IMR-90 (cell line): ENCODE data around the gene SYPL1. TPM values are rescaled to one million over a fixed set of nuclear protein-coding genes. Genes with fewer than 3 reads are reported as not detected.

Source experiments
- ATAC-seq: fragments of 200-7000 bp; cut with Tn5 transposase; 2 replicates; pipeline ENCODE4 v1.9.1; 2020; ENCODE audit warnings: low read depth, mild to moderate bottlenecking, moderate library complexity
- BruUV-seq: library from RNA; stranded (reverse); fragments of 400-500 nt; replicated peaks from 2 replicates; lab custom pipeline; 2021; lab: Mats Ljungman, UMichigan
- CTCF ChIA-PET: fragments of 300-600 bp; formaldehyde crosslinking; extraction: SDS; loops from one replicate; lab custom pipeline; 2021; ENCODE audit warnings: antibody characterized with exemption; lab: Yijun Ruan, JAX
- POLR2A ChIA-PET: fragments of 300-600 bp; sonication (Branson Sonifier 250); formaldehyde crosslinking; loops from one replicate; lab custom pipeline; 2022; ENCODE audit warnings: antibody characterized with exemption; ENCODE audit not compliant: unreplicated experiment; lab: Charles Lee
- DNase-seq: peaks from one replicate; pipeline ENCODE4 v3.0.0; 2013
- H2AFZ ChIP-seq: replicated peaks from 2 replicates; pipeline ENCODE3; 2013; ENCODE audit warnings: low read length, mild to moderate bottlenecking; ENCODE audit not compliant: poor library complexity
- H2AK5ac ChIP-seq: 2 replicates; pipeline ENCODE4 v1.6.1; 2013; ENCODE audit warnings: low read depth, low read length, inconsistent platforms
- H2AK9ac ChIP-seq: replicated peaks from 2 replicates; pipeline ENCODE3; 2013; ENCODE audit warnings: mild to moderate bottlenecking, low read depth, low read length, moderate library complexity; ENCODE audit not compliant: poor library complexity
- H2BK120ac ChIP-seq: 2 replicates; pipeline ENCODE4 v1.6.1; 2013; ENCODE audit warnings: low read depth, low read length, inconsistent platforms
- H2BK15ac ChIP-seq: 3 replicates; pipeline ENCODE4 v1.6.1; 2013; ENCODE audit warnings: low read depth, low read length, inconsistent platforms
- H2BK20ac ChIP-seq: 2 replicates; pipeline ENCODE4 v1.6.1; 2013; ENCODE audit warnings: low read depth, mild to moderate bottlenecking, inconsistent platforms, low read length, moderate library complexity
- H2BK5ac ChIP-seq: 2 replicates; pipeline ENCODE4 v1.6.1; 2013; ENCODE audit warnings: mild to moderate bottlenecking, low read depth, low read length, inconsistent platforms; ENCODE audit not compliant: poor library complexity, severe bottlenecking
- H3K14ac ChIP-seq: replicated peaks from 2 replicates; pipeline ENCODE4 v1.6.1; 2013; ENCODE audit warnings: low read depth, low read length, inconsistent platforms
- H3K18ac ChIP-seq: 2 replicates; pipeline ENCODE4 v1.6.1; 2013; ENCODE audit warnings: low read depth, low read length, control low read depth
- H3K23ac ChIP-seq: 2 replicates; pipeline ENCODE4 v1.6.1; 2013; ENCODE audit warnings: low read depth, low read length, inconsistent platforms
- H3K27ac ChIP-seq: 2 replicates; pipeline ENCODE4 v1.5.1; 2013; ENCODE audit warnings: mild to moderate bottlenecking, control low read depth, low read length; ENCODE audit not compliant: insufficient read depth
- H3K27me3 ChIP-seq: 2 replicates; pipeline ENCODE4 v1.6.1; 2013; ENCODE audit warnings: low read length; ENCODE audit not compliant: control insufficient read depth, insufficient read depth
- H3K36me3 ChIP-seq: 2 replicates; pipeline ENCODE4 v1.6.1; 2013; ENCODE audit warnings: low read length, mixed read lengths; ENCODE audit not compliant: control insufficient read depth, insufficient read depth
- H3K4ac ChIP-seq: 2 replicates; pipeline ENCODE4 v1.6.1; 2013; ENCODE audit warnings: low read depth, low read length, inconsistent platforms
- H3K4me1 ChIP-seq: 2 replicates; pipeline ENCODE4 v1.6.1; 2013; ENCODE audit warnings: low read length, mixed read lengths; ENCODE audit not compliant: control insufficient read depth, insufficient read depth
- H3K4me2 ChIP-seq: 2 replicates; pipeline ENCODE4 v1.6.1; 2013; ENCODE audit warnings: low read depth, mild to moderate bottlenecking, control low read depth, low read length, moderate library complexity
- H3K4me3 ChIP-seq: 2 replicates; pipeline ENCODE4 v1.5.1; 2013; ENCODE audit warnings: low read depth, mild to moderate bottlenecking, control low read depth, low read length, moderate library complexity; ENCODE audit not compliant: insufficient read depth
- H3K56ac ChIP-seq: 2 replicates; pipeline ENCODE4 v1.6.1; 2013; ENCODE audit warnings: low read length, inconsistent platforms; ENCODE audit not compliant: insufficient read depth; ENCODE audit errors: extremely low read depth
- H3K79me1 ChIP-seq, 2 experiments: 2 replicates each; pipeline ENCODE4 v1.6.1; 2013; ENCODE audit warnings: low read length in 2 of 2, inconsistent platforms in 1 of 2, low read depth in 1 of 2
- H3K9ac ChIP-seq: 2 replicates; pipeline ENCODE4 v1.6.1; 2013; ENCODE audit warnings: low read depth, low read length, control low read depth
- H3K9me1 ChIP-seq: 2 replicates; pipeline ENCODE4 v1.6.1; 2013; ENCODE audit warnings: low read length, inconsistent platforms; ENCODE audit not compliant: insufficient read depth
- H3K9me3 ChIP-seq: 2 replicates; pipeline ENCODE4 v1.6.1; 2013; ENCODE audit warnings: low read length; ENCODE audit not compliant: control insufficient read depth, insufficient read depth
- H4K20me1 ChIP-seq: 2 replicates; pipeline ENCODE4 v1.6.1; 2013; ENCODE audit warnings: low read length, inconsistent platforms; ENCODE audit not compliant: insufficient read depth
- H4K5ac ChIP-seq: 2 replicates; pipeline ENCODE4 v1.6.1; 2013; ENCODE audit warnings: mild to moderate bottlenecking, low read depth, low read length, control low read depth
- H4K8ac ChIP-seq, 2 experiments: 2 replicates each; pipeline ENCODE4 v1.6.1; 2013; ENCODE audit warnings: low read depth in 2 of 2, low read length in 2 of 2, control low read depth in 1 of 2, inconsistent platforms in 1 of 2
- H4K91ac ChIP-seq: 2 replicates; pipeline ENCODE4 v1.6.1; 2013; ENCODE audit warnings: low read depth, low read length, inconsistent platforms; ENCODE audit not compliant: insufficient read depth
- BHLHE40 ChIP-seq: fragments of 150-350 bp; IDR thresholded peaks from 2 replicates; pipeline ENCODE4 v1.6.1; 2016; ENCODE audit warnings: mild to moderate bottlenecking, low read depth, low read length
- CHD1 ChIP-seq: IDR thresholded peaks from 2 replicates; pipeline ENCODE4 v1.6.1; 2012; ENCODE audit warnings: low read depth, low read length, improper control_type of control experiment
- CTCF ChIP-seq: conservative IDR thresholded peaks from 2 replicates; pipeline ENCODE4 v1.5.1; 2012; ENCODE audit warnings: mild to moderate bottlenecking, low read depth, low read length, improper control_type of control experiment
- ELK1 ChIP-seq: fragments of 150-350 bp; IDR thresholded peaks from 2 replicates; pipeline ENCODE4 v1.6.1; 2016; ENCODE audit warnings: low read depth, mild to moderate bottlenecking, low read length, moderate library complexity, borderline replicate concordance
- FOS ChIP-seq: fragments of 150-350 bp; IDR thresholded peaks from 2 replicates; pipeline ENCODE4 v1.6.1; 2016; ENCODE audit warnings: low read depth, low read length
- MAZ ChIP-seq: IDR thresholded peaks from 2 replicates; pipeline ENCODE4 v1.6.1; 2012; ENCODE audit warnings: low read depth, mild to moderate bottlenecking, low read length, improper control_type of control experiment, moderate library complexity, borderline replicate concordance
- MXI1 ChIP-seq: IDR thresholded peaks from 2 replicates; pipeline ENCODE4 v1.6.1; 2012; ENCODE audit warnings: low read depth, mild to moderate bottlenecking, low read length, moderate library complexity, borderline replicate concordance
- NFE2L2 ChIP-seq: fragments of 150-350 bp; IDR thresholded peaks from 2 replicates; pipeline ENCODE4 v1.6.1; 2016; ENCODE audit warnings: low read depth, mild to moderate bottlenecking, low read length
- RAD21 ChIP-seq: IDR thresholded peaks from 2 replicates; pipeline ENCODE4 v1.6.1; 2012; ENCODE audit warnings: low read length, improper control_type of control experiment
- RCOR1 ChIP-seq: IDR thresholded peaks from 2 replicates; pipeline ENCODE4 v1.6.1; 2012; ENCODE audit warnings: mild to moderate bottlenecking, low read length, improper control_type of control experiment; ENCODE audit not compliant: insufficient replicate concordance
- RFX5 ChIP-seq: IDR thresholded peaks from 2 replicates; pipeline ENCODE4 v1.8.0; 2012; ENCODE audit warnings: low read depth, mild to moderate bottlenecking, low read length, moderate library complexity
- USF2 ChIP-seq: fragments of 150-350 bp; IDR thresholded peaks from 2 replicates; pipeline ENCODE4 v1.6.1; 2017; ENCODE audit warnings: mild to moderate bottlenecking, antibody characterized with exemption, low read length, low read depth
- WGBS, 2 experiments: methylation state at CpG; one replicate each; pipeline versions ENCODE4 v1.1.5 to v1.1.7; 2013; ENCODE audit warnings: missing lambda C conversion rate in 2 of 2; ENCODE audit not compliant: insufficient read length in 1 of 2; ENCODE audit errors: extremely low coverage in 2 of 2; 5-methylcytosine and 5-hydroxymethylcytosine counted together
- dilution Hi-C: fragments of 300-500 bp; cut with HindIII; formaldehyde crosslinking; loops from one replicate; pipeline ENCODE4 v1.14.3; 2018; ENCODE audit warnings: low sequenced_read_pairs; ENCODE audit not compliant: unreplicated experiment
- in situ Hi-C: fragments of 300-500 bp; cut with MboI; formaldehyde crosslinking; loops from 3 replicates; pipeline ENCODE4 v1.14.3; 2019; ENCODE audit warnings: low sequenced_read_pairs, inconsistent platforms, mixed read lengths
- intact Hi-C: fragments of 100-400 bp; cut with micrococcal nuclease; formaldehyde crosslinking; loops from 2 replicates; pipeline ENCODE4 v1.10.0; 2022
- polyA plus RNA-seq, 3 experiments: library from polyadenylated mRNA; depleted of rRNA; stranded (reverse); fragments of >200 nt; gene quantifications; 2 replicates each; pipeline ENCODE4 v1.2.3, GENCODE V29; 2012; ENCODE audit warnings: low replicate concordance in 1 of 3
- total RNA-seq: library from RNA; depleted of rRNA; stranded (reverse); fragments of >200 nt; gene quantifications from 2 replicates; pipeline ENCODE4 v1.2.3, GENCODE V29; 2012

SYPL1 gene
- total and polyA plus RNA-seq, 2 of the 4 experiments (the other 2 are of a cell fraction), result 19.0 to 45.0 TPM

GRCh38 chr7:106069471-106070200, 42.5 kb downstream of the SYPL1 start:
- intact Hi-C loops, result loop anchor here (5.0 kb wide), 1 partner anchor 43 kb away; the partner anchor contains the start of gene SYPL1
- POLR2A ChIA-PET, result no interaction called here
- H3K4me1 ChIP-seq, result peaks cover 7% of the 10 kb centered on the region; the same call in 1 of the 2 replicates
- no peak overlapping the region for H4K5ac ChIP-seq
- no peak overlapping the region for H2BK120ac ChIP-seq
- no peak overlapping the region for H3K4ac ChIP-seq
- no peak overlapping the region for H2BK20ac ChIP-seq
- H2AK5ac ChIP-seq, result no peak overlapping the region
- no peak for DNase-seq
- peaks cover 6% of the 10 kb centered on the region for H3K27me3 ChIP-seq
- H3K9me3 ChIP-seq, result no peaks in the 10 kb centered on the region
- H3K36me3 ChIP-seq, result no peaks in the 10 kb centered on the region
- TF ChIP-seq ELK1 (no peak), USF2 (no peak), CHD1 (no peak), RAD21 (no peak), CTCF (no peak), MAZ (no peak), FOS (no peak), BHLHE40 (no peak), MXI1 (no peak), NFE2L2 (no peak), RFX5 (no peak), RCOR1 (no peak)
- no peak overlapping the region for H4K8ac ChIP-seq
- no peak overlapping the region for H3K9ac ChIP-seq
- H2BK5ac ChIP-seq, result no peak overlapping the region
- CTCF ChIA-PET, result no interaction called here
- in situ Hi-C loops, result no loop called here
- H3K18ac ChIP-seq, result no peak overlapping the region
- BruUV-seq, result no TSS peak
- H3K23ac ChIP-seq, result no peak overlapping the region
- no peak overlapping the region for H3K56ac ChIP-seq
- H3K14ac ChIP-seq, result no peak overlapping the region
- H2AFZ ChIP-seq, result no peak overlapping the region
- no peak overlapping the region for H3K27ac ChIP-seq
- dilution Hi-C loops, result no loop called here
- H4K91ac ChIP-seq, result no peak overlapping the region
- ATAC-seq, result no peak
- H3K4me2 ChIP-seq, result no peak overlapping the region
- no peak overlapping the region for H3K4me3 ChIP-seq
- H3K79me1 ChIP-seq, result no peaks in the 10 kb centered on the region
- 78% methylated on average over 7 of the region's 9 CpGs; no CpG with 5 or more reads in 1 of the 2 experiments for WGBS, 2 experiments
- H3K9me1 ChIP-seq, result peaks cover 5% of the 10 kb centered on the region
- no peak overlapping the region for H2AK9ac ChIP-seq
- no peaks in the 10 kb centered on the region for H4K20me1 ChIP-seq
- H2BK15ac ChIP-seq, result no peak overlapping the region
